NCI-H1417 treated with DMSO at 0.1 percent for 48 hours (cell line): Measurements from ENCODE around the gene PPP4R1.
A peak's percentile ranks its signal among the peaks of the same experiment; 100 is the strongest.
"Not testable (repeated sequence)": the region's sequence is repeated elsewhere in the genome, so short reads cannot be mapped to it uniquely, and the experiment has no call there.

Experiments used
- DNase-seq: peaks from one replicate; lab custom pipeline; 2025; lab: John Stamatoyannopoulos, UW

PPP4R1 gene

GRCh38 chr18:9614401-9615279, at the start of gene PPP4R1:
Gene PPP4R1, minus strand, starts transcription at chr18:9614559. Its CDS starts 75 bp downstream, at chr18:9614484.
- DNase-seq: no peak

- DNase-seq: no peak
Observed at GRCh38 chr18:9663377-9663776, 49.0 kb upstream of the PPP4R1 start.

DNA sequence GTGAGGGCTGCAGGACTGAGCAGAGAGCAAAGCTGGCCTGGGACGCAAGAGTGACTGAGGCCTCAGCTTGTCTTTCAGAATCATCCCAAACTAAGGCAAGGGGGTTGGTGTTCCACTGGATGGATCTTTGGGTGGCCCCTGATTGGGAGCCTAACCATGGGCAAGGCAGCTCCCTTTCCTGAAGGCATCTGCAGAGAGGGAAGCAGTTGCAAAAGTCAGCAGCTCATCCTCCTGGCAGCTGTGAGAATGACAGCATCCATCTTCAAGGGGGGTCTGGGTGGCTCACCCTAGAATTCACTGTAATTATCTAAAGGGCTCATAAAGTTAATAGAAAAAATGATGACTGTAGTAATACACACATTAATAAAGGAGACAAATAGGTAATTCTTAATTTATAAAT, 47.2 kb upstream of the PPP4R1 start:
- no peak for DNase-seq

GRCh38 chr18:9659499-9660375, 45.4 kb upstream of the PPP4R1 start:
- no peak for DNase-seq

- DNase-seq: no peak
Observed at GRCh38 chr18:9658087-9658641, 43.8 kb upstream of the PPP4R1 start.

DNA sequence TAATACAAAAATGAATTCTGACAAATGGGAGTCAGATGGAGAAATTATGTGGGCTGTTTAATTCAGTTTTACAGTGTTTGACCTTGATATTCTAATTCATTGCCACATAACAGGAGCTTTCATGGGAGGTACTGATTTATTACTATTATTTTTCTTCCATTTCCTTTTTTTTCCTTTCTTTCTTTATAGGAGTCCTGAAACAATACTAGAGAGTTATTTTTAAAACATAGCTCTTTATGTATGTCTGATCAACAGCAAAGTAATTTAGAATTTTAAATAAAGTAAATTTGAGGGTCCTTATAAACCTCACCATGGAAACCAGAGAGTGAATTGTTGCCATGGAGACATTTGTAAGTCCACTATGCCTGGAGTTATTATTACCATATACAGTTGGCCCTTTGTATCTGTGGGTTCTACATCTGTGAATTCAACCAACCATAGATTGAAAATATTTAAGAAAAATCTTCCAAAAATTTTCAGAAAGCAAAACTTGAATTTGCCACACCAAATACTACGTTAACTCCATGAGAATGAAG, 40.9 kb upstream of the PPP4R1 start:
- DNase-seq: no peak

DNA sequence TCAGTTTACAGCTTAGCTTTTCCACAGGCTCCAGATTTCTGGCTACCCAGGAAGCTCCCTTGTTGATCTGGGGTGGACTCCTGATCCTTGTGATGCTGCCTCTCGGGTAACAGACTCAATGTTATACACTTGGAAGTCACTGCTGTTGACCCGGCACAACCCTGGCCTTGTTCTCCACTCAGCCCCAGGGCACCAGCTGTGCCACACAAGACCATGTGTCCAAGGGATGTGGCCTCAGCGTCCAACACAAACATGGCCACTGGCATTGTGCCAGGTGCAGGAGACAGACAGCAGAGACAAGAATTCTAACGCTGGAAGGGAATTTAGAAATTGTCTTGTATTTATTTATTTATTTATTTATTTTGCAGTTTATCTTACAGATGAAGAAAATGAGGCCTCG, 39.0 kb upstream of the PPP4R1 start:
- no peak for DNase-seq

DNA sequence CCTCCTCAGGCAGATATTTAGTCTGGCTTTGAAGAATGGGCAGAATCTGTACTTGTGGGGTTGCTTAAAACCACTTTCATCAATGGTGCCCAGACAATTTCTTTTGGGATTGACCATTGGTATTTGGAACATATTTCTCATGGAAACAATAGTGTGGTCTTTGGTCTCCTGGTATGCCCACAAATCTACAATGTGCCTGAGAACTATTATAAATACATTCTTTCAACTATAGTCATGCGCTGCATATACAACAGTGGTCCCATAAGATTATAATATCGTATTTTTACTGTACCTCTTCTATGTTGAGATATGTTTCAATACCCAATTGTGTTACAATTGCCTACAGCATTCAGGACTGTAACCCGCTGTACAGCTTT, 34.8 kb upstream of the PPP4R1 start:
- DNase-seq: no peak

DNA sequence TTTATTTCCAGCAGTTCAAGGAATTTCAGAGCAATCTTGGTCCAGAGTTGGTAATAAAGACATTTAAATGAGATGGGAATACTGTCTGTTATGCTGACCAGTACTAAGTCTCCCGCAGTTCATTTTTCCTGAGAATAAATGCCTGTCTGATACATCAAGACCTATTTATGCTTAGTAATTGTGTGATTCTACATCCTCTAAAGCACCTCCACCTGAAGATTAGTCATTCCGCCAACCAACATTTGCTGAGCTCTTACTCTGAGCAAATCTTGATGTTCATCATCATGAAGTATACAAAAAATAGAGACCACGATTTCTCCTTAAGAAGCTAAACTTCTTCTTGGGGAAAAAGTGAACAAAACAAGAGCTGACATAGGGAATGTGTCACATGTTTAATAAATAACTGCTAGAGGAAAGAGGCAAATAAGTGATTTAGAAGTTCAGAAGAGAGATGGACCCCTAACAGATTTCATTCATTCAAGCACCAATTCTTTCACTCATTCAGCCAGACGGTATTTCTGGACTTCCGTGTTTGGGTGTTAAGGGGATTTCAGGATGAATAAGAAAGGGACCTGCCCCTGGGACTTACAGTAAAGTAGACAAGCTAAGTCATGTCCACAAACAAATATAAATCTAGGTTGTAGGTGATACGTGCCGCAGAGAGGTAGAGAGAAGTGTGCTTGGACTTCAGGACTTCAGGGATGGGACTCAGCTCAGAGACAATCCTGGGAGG, 34.2 kb upstream of the PPP4R1 start:
- DNase-seq: no peak

DNA sequence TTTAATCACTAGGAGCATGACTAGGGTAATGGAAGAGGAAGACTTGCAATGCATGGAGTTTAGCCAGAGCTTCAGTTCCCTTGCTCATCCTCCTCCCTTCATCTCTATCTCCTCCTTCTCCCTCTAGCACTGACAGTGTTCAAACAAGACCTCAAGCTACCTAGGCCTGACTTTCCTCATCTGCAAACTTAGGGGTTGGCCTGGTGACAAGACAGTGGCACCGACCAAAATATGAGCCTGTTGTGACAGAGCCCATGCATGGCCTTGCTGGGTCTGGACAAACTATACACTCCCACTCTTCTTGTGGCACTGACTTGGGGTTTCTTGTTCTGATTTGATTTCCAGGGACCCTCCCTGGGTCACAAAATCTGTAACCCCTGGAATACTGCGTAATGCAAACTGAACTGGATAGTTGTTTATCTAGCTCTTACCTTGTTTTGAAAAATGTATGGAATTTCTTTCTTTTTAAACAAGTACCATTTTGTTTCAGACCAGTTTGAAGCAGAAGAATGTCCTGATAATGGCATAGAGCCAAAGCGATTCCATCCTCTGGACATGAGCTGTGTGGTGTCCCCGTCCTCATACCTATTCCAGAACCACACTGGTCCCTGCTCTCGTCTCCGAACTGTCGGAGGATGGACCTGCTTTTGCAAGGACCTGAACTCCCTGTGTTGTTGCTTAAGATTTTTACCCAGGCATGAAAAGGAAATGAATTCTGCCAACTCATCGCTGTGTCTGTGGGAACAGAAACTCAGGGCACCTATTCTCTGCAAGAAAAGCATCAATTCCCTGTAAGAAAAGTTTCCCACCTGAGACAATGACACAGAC, 33.4 kb upstream of the PPP4R1 start:
- no peak for DNase-seq

DNA sequence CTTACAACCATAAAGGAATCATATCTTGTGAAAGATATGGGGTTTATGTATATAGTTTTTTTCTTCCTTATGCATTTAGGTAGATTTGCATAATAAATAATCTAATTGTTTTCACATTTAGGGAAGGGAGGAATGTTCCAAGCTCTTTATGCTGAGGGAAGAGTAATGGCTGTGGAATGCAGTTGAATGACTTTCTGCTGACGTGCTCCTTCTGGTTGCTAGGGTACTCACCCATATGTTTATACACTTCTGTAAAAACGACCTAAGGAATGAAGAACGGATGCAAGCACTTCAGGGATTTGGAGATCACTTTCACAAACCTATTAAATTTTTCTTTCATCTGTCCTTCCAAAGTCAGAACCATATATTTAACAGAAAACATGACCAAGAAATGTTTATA, 29.2 kb upstream of the PPP4R1 start:
- no peak for DNase-seq

DNA sequence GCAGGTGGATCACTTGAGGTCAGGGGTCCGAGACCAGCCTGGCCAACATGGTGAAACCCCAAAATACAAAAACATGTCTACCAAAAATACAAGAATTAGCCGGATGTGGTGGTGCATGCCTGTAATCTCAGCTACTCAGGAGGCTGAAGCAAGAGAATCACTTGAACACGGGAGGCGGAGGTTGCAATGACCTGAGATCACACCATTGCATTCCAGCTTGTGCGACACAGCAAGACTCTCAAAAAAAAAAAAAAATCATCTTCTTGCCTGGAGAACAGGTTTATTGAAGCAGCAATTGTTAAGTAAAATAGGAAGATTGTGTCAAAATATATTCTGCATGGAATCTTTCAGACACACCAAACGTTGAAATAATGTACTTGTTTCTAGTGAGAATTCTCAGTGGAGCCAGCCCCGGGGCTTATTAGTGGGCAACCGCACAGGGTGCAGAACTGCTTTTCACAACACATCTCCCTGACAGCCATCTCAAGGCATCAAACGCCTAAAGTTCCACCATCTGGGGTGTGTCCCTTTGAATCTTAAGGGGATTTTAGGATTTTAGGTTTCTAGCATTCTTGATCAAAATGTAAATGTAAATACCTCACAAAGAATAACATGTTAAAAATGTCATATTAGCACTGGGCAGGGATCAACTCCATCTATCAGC, 28.6 kb upstream of the PPP4R1 start:
- no peak for DNase-seq

GRCh38 chr18:9641081-9641480, 26.7 kb upstream of the PPP4R1 start:
- DNase-seq: not testable (repeated sequence)

DNA sequence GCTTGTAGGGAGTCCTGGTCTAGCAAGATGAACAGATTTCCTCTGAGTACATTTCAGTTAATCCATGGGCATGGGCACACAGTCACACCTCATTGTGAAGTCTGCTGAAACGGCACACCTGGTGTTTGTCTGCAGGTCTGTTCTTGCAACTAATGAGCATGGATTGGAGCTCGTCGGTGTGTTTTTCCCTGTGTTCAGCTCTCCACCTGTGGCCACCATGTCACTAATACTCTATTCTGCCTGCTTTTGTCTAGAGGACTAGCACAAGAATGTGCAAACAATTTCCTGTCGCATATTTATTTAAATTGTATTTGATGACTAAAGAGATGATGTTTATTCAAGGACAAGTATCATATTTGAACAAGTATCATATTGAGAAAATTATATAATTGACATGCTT, 24.5 kb upstream of the PPP4R1 start:
- peak; percentile 93 for DNase-seq

DNA sequence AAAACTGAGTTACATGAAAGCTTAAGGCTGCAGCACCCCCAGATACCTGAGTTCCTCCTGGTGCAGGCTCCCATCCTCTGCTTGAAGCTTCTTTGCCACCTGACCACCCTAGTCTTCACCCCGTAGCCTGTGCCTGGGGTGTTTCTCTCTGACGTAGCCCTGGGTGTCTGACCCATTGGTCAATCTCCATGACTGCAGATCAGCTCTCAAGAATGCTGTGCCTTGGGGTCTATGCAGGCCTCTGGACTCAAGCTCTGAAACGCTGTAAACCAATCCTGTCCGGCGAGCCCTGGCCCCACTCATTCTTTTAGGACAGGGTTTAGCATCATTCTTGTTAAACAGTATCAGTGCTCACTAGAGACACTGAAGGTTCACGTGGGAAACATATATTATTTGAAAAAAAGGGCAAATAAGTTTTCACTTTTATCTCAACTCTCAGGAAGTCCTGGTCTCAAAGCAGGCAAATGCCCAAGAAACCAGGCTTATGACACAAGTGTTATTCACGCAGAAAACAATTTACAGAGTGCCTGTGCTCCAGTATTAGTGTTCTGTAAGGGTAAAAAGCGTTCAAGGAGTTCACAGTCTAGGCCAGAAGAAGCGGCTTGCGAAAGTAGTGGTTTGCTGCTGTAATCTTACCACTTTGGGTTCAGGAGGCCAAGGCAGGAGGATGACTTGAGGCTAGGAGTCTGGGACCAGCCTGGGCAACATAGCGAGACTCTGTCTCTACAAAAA, 22.8 kb upstream of the PPP4R1 start:
- DNase-seq: no peak

- no peak for DNase-seq
Observed at GRCh38 chr18:9634856-9635255, 20.5 kb upstream of the PPP4R1 start.

GRCh38 chr18:9631814-9632496, 17.6 kb upstream of the PPP4R1 start:
- DNase-seq: no peak

- DNase-seq: no peak
Observed at GRCh38 chr18:9630444-9630843, 16.1 kb upstream of the PPP4R1 start.

GRCh38 chr18:9629709-9630108, 15.3 kb upstream of the PPP4R1 start:
- DNase-seq: no peak
